Erythroblast (primary cell): Measurements from ENCODE around the gene ADAM17.

ENCODE experiments used
- GATA1 ChIP-seq: IDR thresholded peaks from 2 replicates; pipeline ENCODE4 v1.6.1; 2011; ENCODE audit warnings: low read depth, mild to moderate bottlenecking, control low read depth, low read length, moderate library complexity
- POLR2A ChIP-seq: IDR thresholded peaks from 2 replicates; pipeline ENCODE4 v1.6.1; 2011; ENCODE audit warnings: mild to moderate bottlenecking, low read length

- no peak for TF ChIP-seq POLR2A
- no peak for TF ChIP-seq GATA1
These were observed 30.8 kb upstream of the ADAM17 start for GRCh38 chr2:9586465-9586864.
